NCI-H524 treated with DMSO at 0.1 percent for 48 hours (cell line): ENCODE measurements around the gene SLC16A11.
"Not testable (repeated sequence)": the region's sequence is repeated elsewhere in the genome, so short reads cannot be mapped to it uniquely, and the experiment has no call there.

ENCODE experiments used
- DNase-seq: peaks from one replicate; lab custom pipeline; 2025; lab: John Stamatoyannopoulos, UW

Gene SLC16A11

GRCh38 chr17:7058831-7059447 lies 15.0 kb upstream of the SLC16A11 start:
- DNase-seq, result no peak

- no peak for DNase-seq
Measured at GRCh38 chr17:7056386-7056785, 12.5 kb upstream of the SLC16A11 start.

GRCh38 chr17:7050583-7050982 lies 6.7 kb upstream of the SLC16A11 start:
- not testable (repeated sequence) for DNase-seq

- no peak for DNase-seq
Measured at GRCh38 chr17:7048968-7049367, 5.1 kb upstream of the SLC16A11 start.

- no peak for DNase-seq
Measured at GRCh38 chr17:7047566-7047965, 3.7 kb upstream of the SLC16A11 start.

GRCh38 chr17:7046725-7047397 lies 3.0 kb upstream of the SLC16A11 start:
- peak; percentile 10 for DNase-seq

GRCh38 chr17:7046127-7046724 lies 2.3 kb upstream of the SLC16A11 start:
- DNase-seq, result no peak

GRCh38 chr17:7045492-7046126 lies 1.7 kb upstream of the SLC16A11 start:
- peak; percentile 4 for DNase-seq

- no peak for DNase-seq
Measured at GRCh38 chr17:7043182-7043496, 753 bp downstream of the SLC16A11 start.

GRCh38 chr17:7042501-7043181 lies 1.3 kb downstream of the SLC16A11 start:
- no peak for DNase-seq

- DNase-seq, result no peak
Measured at GRCh38 chr17:7041607-7042500, 2.0 kb downstream of the SLC16A11 start.

- DNase-seq, result no peak
Measured at GRCh38 chr17:7039832-7040231, 4.1 kb downstream of the SLC16A11 start.

- DNase-seq, result no peak
Measured at GRCh38 chr17:7038025-7038862, 5.6 kb downstream of the SLC16A11 start.

GRCh38 chr17:7035591-7036368 lies 8.1 kb downstream of the SLC16A11 start, which contains the start of gene SLC16A13:
SLC16A13 (plus strand) TSS chr17:7036015; CDS start chr17:7036383, 368 bp downstream.
- no peak for DNase-seq

- DNase-seq, result no peak
Measured at GRCh38 chr17:7034955-7035590, 8.8 kb downstream of the SLC16A11 start.

GRCh38 chr17:7029659-7030058 lies 14.2 kb downstream of the SLC16A11 start:
- no peak for DNase-seq

GRCh38 chr17:7029096-7029495 lies 14.8 kb downstream of the SLC16A11 start:
- no peak for DNase-seq

- DNase-seq, result no peak
Measured at GRCh38 chr17:7027335-7027734, 16.6 kb downstream of the SLC16A11 start.

- no peak for DNase-seq
Measured at GRCh38 chr17:7026471-7027115, 17.3 kb downstream of the SLC16A11 start.
